BJ (cell line): ENCODE measurements around the gene ALDH1L1. TPM values are rescaled to one million over a fixed set of nuclear protein-coding genes. Genes with fewer than 3 reads are reported as not detected.

Experiments used
- CTCF ChIA-PET: fragments of 350-600 bp; formaldehyde crosslinking; extraction: SDS; loops from one replicate; lab custom pipeline; 2021; ENCODE audit warnings: antibody characterized with exemption, inconsistent platforms; lab: Yijun Ruan, JAX
- POLR2A ChIA-PET: fragments of 300-600 bp; sonication (Branson Sonifier 250); formaldehyde crosslinking; extraction: SDS; loops from one replicate; lab custom pipeline; 2021; ENCODE audit warnings: antibody characterized with exemption; lab: Charles Lee
- DNase-seq: peaks from one replicate; pipeline ENCODE4 v3.0.0-alpha.2; 2011; ENCODE audit warnings: low read depth
- H3K27me3 ChIP-seq: 2 replicates; pipeline ENCODE4 v1.6.0; 2011; ENCODE audit warnings: low read length; ENCODE audit not compliant: control insufficient read depth, insufficient read depth
- H3K36me3 ChIP-seq: 2 replicates; pipeline ENCODE4 v1.5.1; 2011; ENCODE audit warnings: low read length; ENCODE audit not compliant: control insufficient read depth, insufficient read depth
- H3K4me3 ChIP-seq: 2 replicates; pipeline ENCODE4 v1.5.1; 2011; ENCODE audit warnings: low read depth, mild to moderate bottlenecking, control low read depth, low read length
- polyA plus RNA-seq: library from polyadenylated mRNA; depleted of rRNA; stranded (reverse); fragments of >200 nt; gene quantifications from 2 replicates; pipeline ENCODE4 v1.2.3, GENCODE V29; 2011
- TF ChIP-seq, protein P1 (sequence below): IDR thresholded peaks from 2 replicates; pipeline ENCODE4 v1.5.1; 2011; ENCODE audit warnings: low read depth, mild to moderate bottlenecking, control low read depth, inconsistent platforms, low read length, moderate library complexity; ENCODE audit not compliant: insufficient read depth

The ALDH1L1 gene
- polyA plus RNA-seq, 1 experiment, result 0.37 TPM

GRCh38 chr3:126121074-126121473, 59.3 kb downstream of the ALDH1L1 start:
- ChIA-PET CTCF (interaction anchor here (3.0 kb wide), 1 partner anchor 13 kb away, joined by 12 read pairs; no protein-coding TSS in a partner anchor), POLR2A (no interaction called here)
- Histone ChIP-seq H3K36me3 (no peaks in the 10 kb centered on the region), H3K4me3 (no peak overlapping the region), H3K27me3 (peaks cover 10% of the 10 kb centered on the region)
- TF ChIP-seq, protein P1, sequence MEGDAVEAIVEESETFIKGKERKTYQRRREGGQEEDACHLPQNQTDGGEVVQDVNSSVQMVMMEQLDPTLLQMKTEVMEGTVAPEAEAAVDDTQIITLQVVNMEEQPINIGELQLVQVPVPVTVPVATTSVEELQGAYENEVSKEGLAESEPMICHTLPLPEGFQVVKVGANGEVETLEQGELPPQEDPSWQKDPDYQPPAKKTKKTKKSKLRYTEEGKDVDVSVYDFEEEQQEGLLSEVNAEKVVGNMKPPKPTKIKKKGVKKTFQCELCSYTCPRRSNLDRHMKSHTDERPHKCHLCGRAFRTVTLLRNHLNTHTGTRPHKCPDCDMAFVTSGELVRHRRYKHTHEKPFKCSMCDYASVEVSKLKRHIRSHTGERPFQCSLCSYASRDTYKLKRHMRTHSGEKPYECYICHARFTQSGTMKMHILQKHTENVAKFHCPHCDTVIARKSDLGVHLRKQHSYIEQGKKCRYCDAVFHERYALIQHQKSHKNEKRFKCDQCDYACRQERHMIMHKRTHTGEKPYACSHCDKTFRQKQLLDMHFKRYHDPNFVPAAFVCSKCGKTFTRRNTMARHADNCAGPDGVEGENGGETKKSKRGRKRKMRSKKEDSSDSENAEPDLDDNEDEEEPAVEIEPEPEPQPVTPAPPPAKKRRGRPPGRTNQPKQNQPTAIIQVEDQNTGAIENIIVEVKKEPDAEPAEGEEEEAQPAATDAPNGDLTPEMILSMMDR, result no peak
- no peak for DNase-seq

GRCh38 chr3:126119976-126120375, 60.4 kb downstream of the ALDH1L1 start:
- H3K27me3 ChIP-seq, result peaks cover 7% of the 10 kb centered on the region
- DNase-seq, result no peak
- ChIA-PET CTCF (interaction anchor here (0.8 to 3.0 kb wide), 2 partner anchors 14 to 19 kb away, joined by 3 to 12 read pairs; no protein-coding TSS in a partner anchor), POLR2A (no interaction called here)
- no peak overlapping the region for H3K4me3 ChIP-seq
- TF ChIP-seq, protein P1, result no peak
- no peaks in the 10 kb centered on the region for H3K36me3 ChIP-seq

DNA sequence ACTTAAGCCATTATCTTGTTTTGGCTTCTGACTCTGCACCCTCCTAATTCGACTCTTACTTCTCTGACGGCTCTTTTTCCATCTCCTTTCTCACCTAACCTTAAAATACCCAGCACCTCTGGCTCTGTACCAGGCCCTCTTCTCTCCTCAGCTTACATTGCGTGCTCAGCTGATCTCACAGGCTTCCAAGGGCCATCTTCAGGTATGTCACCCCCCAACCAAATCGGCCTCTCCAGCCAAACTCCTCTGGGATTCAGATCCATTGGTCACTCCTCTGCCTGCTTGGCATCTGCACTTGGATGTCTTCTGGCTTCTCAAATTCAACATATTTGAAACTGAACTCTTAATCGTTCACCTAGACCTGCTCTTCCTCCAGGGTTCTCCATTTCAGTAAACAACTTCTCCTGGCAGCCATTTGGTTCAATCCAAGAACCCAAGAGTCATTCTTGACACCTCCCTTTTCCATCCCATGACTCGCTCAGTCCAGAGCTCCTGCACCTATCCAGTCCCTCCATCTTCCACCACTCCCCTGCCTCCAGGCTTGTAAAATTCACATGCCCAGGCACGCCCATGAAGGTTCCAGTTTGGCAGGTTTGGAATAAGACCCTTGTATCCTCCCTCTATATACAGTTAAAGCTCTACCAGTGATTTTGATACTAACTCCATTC, 61.2 kb downstream of the ALDH1L1 start:
- CTCF ChIA-PET, result interaction anchor here (0.8 kb wide), 1 partner anchor 19 kb away, joined by 3 read pairs; no protein-coding TSS in a partner anchor
- peaks cover 7% of the 10 kb centered on the region for H3K27me3 ChIP-seq
- no peak for DNase-seq
- POLR2A ChIA-PET, result no interaction called here
- TF ChIP-seq, protein P1, result no peak
- H3K4me3 ChIP-seq, result no peak overlapping the region
- no peaks in the 10 kb centered on the region for H3K36me3 ChIP-seq

DNA sequence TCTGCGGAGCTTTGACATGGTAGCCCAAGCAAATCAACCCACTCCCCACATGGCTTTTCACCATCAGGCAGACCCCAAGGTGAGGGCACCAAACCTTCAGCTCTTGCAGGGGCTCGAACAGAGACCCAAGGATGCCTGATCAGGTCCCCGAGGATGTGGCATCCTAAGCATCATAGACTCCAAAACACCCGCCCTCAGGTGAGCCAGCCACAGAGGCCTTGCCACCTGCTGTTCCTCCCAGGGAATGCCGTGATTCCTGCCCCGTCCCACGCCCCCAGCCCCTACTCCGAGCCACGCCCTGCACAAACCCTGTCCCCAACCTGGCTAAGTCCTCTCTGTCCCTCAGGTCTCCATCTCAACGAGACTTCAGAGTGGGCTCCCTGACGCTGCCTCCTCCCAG, 61.8 kb downstream of the ALDH1L1 start:
- TF ChIP-seq, protein P1, result no peak
- Histone ChIP-seq H3K36me3 (no peaks in the 10 kb centered on the region), H3K4me3 (no peak overlapping the region), H3K27me3 (peaks cover 7% of the 10 kb centered on the region)
- no peak for DNase-seq
- CTCF ChIA-PET, result no interaction called here
- POLR2A ChIA-PET, result no interaction called here

- Histone ChIP-seq H3K27me3 (peaks cover 7% of the 10 kb centered on the region), H3K4me3 (no peak overlapping the region), H3K36me3 (no peaks in the 10 kb centered on the region)
- TF ChIP-seq, protein P1, result no peak
- CTCF ChIA-PET, result interaction anchor here (1.8 kb wide), 1 partner anchor 15 kb away, joined by 8 read pairs; no protein-coding TSS in a partner anchor
- no peak for DNase-seq
- POLR2A ChIA-PET, result no interaction called here
Measured at GRCh38 chr3:126117786-126118185, 62.6 kb downstream of the ALDH1L1 start.
